Inferior parietal cortex (tissue), 1 donor: ENCODE results near the gene AIF1.

Source experiments
- DNase-seq: peaks from one replicate; pipeline ENCODE4 v3.0.0-alpha.2; 2016; ENCODE audit errors: extremely low spot score

The AIF1 gene

GRCh38 chr6:31663961-31664789, 49.1 kb downstream of the AIF1 start:
- no peak for DNase-seq

GRCh38 chr6:31664790-31665500, 49.9 kb downstream of the AIF1 start, which contains the start of gene GPANK1:
Gene GPANK1 (minus strand): TSS chr6:31664997. CDS start chr6:31664478, 519 bp downstream.
- DNase-seq: peak; percentile 98

GRCh38 chr6:31665501-31666336, 50.7 kb downstream of the AIF1 start, which contains the start of gene CSNK2B:
Gene CSNK2B (plus strand): TSS chr6:31666080. CDS start chr6:31666832, 752 bp downstream.
- DNase-seq: peak; percentile 99

- DNase-seq: no peak
Measured at GRCh38 chr6:31666337-31666965, 51.4 kb downstream of the AIF1 start.
